ENCODE measurements around the gene GPR78.

The GPR78 gene

DNA sequence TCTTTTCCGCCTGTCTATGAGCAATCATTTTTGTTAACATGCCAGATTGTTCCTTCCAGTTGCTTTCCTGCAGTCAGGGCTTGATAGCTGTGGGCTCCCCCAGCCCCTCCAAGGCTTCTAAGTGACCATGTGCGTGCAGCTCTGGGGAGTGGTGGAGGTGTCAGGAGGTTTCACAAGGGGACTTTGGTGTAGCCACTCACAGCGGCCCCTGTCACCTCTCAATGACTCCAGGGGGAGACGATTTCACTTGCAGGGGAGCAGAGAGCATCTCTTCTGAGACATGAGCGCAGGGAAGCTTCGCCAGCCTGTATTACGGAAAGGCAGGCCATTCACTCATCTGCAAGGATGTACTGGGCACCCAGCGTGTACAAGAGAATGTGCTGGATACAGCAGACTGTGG is 3.1 kb upstream of the GPR78 start:
- POLR2A ChIA-PET = no interaction called here
- Histone ChIP-seq H3K4me1 (ENCODE audit: control insufficient read depth, insufficient read depth, low read length) (no peaks in the 10 kb centered on the region), H3K9me3 (ENCODE audit: control insufficient read depth, insufficient read depth, low read depth, low read length) (no peaks in the 10 kb centered on the region), H3K27ac (ENCODE audit: extremely low read depth, low read depth, low read length) (no peak overlapping the region), H3K36me3 (ENCODE audit: control insufficient read depth in 2 of 2, insufficient read depth in 1 of 2, low read length in 2 of 2) (no peaks in the 10 kb centered on the region), H3K4me3 (ENCODE audit: low read depth, low read length) (no peak overlapping the region)
- TF ChIP-seq, protein P1, sequence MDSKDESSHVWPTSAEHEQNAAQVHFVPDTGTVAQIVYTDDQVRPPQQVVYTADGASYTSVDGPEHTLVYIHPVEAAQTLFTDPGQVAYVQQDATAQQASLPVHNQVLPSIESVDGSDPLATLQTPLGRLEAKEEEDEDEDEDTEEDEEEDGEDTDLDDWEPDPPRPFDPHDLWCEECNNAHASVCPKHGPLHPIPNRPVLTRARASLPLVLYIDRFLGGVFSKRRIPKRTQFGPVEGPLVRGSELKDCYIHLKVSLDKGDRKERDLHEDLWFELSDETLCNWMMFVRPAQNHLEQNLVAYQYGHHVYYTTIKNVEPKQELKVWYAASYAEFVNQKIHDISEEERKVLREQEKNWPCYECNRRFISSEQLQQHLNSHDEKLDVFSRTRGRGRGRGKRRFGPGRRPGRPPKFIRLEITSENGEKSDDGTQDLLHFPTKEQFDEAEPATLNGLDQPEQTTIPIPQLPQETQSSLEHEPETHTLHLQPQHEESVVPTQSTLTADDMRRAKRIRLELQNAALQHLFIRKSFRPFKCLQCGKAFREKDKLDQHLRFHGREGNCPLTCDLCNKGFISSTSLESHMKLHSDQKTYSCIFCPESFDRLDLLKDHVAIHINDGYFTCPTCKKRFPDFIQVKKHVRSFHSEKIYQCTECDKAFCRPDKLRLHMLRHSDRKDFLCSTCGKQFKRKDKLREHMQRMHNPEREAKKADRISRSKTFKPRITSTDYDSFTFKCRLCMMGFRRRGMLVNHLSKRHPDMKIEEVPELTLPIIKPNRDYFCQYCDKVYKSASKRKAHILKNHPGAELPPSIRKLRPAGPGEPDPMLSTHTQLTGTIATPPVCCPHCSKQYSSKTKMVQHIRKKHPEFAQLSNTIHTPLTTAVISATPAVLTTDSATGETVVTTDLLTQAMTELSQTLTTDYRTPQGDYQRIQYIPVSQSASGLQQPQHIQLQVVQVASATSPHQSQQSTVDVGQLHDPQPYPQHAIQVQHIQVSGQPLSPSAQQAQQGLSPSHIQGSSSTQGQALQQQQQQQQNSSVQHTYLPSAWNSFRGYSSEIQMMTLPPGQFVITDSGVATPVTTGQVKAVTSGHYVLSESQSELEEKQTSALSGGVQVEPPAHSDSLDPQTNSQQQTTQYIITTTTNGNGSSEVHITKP (tag by site-specific recombination; IDR thresholded peaks at IDR 0.05) = no peak
- TF ChIP-seq, protein P2, sequence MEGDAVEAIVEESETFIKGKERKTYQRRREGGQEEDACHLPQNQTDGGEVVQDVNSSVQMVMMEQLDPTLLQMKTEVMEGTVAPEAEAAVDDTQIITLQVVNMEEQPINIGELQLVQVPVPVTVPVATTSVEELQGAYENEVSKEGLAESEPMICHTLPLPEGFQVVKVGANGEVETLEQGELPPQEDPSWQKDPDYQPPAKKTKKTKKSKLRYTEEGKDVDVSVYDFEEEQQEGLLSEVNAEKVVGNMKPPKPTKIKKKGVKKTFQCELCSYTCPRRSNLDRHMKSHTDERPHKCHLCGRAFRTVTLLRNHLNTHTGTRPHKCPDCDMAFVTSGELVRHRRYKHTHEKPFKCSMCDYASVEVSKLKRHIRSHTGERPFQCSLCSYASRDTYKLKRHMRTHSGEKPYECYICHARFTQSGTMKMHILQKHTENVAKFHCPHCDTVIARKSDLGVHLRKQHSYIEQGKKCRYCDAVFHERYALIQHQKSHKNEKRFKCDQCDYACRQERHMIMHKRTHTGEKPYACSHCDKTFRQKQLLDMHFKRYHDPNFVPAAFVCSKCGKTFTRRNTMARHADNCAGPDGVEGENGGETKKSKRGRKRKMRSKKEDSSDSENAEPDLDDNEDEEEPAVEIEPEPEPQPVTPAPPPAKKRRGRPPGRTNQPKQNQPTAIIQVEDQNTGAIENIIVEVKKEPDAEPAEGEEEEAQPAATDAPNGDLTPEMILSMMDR (tag by site-specific recombination; IDR thresholded peaks at IDR 0.05) = no peak
- TF ChIP-seq ZNF202 (tag by site-specific recombination; IDR thresholded peaks at IDR 0.05; ENCODE audit: borderline replicate concordance) (no peak), ZNF184 (tag by site-specific recombination; IDR thresholded peaks at IDR 0.05) (no peak), ZNF701 (tag by site-specific recombination; IDR thresholded peaks at IDR 0.05) (no peak), ZBTB20 (tag by site-specific recombination; IDR thresholded peaks at IDR 0.05) (no peak), ZNF248 (tag by site-specific recombination; IDR thresholded peaks at IDR 0.05) (no peak), ZNF274 (IDR thresholded peaks at IDR 0.05; ENCODE audit: low read length) (no peak), ZNF274 (tag by site-specific recombination; IDR thresholded peaks at IDR 0.05; ENCODE audit: borderline replicate concordance) (no peak), ZNF23 (tag by site-specific recombination; IDR thresholded peaks at IDR 0.05; ENCODE audit: borderline replicate concordance) (no peak)
- TF ChIP-seq, protein P3, sequence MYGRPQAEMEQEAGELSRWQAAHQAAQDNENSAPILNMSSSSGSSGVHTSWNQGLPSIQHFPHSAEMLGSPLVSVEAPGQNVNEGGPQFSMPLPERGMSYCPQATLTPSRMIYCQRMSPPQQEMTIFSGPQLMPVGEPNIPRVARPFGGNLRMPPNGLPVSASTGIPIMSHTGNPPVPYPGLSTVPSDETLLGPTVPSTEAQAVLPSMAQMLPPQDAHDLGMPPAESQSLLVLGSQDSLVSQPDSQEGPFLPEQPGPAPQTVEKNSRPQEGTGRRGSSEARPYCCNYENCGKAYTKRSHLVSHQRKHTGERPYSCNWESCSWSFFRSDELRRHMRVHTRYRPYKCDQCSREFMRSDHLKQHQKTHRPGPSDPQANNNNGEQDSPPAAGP (tag by site-specific recombination; IDR thresholded peaks at IDR 0.05) = no peak
- TF ChIP-seq, protein P4, sequence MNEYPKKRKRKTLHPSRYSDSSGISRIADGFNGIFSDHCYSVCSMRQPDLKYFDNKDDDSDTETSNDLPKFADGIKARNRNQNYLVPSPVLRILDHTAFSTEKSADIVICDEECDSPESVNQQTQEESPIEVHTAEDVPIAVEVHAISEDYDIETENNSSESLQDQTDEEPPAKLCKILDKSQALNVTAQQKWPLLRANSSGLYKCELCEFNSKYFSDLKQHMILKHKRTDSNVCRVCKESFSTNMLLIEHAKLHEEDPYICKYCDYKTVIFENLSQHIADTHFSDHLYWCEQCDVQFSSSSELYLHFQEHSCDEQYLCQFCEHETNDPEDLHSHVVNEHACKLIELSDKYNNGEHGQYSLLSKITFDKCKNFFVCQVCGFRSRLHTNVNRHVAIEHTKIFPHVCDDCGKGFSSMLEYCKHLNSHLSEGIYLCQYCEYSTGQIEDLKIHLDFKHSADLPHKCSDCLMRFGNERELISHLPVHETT (tag by site-specific recombination; IDR thresholded peaks at IDR 0.05) = no peak
- TF ChIP-seq, protein P5, sequence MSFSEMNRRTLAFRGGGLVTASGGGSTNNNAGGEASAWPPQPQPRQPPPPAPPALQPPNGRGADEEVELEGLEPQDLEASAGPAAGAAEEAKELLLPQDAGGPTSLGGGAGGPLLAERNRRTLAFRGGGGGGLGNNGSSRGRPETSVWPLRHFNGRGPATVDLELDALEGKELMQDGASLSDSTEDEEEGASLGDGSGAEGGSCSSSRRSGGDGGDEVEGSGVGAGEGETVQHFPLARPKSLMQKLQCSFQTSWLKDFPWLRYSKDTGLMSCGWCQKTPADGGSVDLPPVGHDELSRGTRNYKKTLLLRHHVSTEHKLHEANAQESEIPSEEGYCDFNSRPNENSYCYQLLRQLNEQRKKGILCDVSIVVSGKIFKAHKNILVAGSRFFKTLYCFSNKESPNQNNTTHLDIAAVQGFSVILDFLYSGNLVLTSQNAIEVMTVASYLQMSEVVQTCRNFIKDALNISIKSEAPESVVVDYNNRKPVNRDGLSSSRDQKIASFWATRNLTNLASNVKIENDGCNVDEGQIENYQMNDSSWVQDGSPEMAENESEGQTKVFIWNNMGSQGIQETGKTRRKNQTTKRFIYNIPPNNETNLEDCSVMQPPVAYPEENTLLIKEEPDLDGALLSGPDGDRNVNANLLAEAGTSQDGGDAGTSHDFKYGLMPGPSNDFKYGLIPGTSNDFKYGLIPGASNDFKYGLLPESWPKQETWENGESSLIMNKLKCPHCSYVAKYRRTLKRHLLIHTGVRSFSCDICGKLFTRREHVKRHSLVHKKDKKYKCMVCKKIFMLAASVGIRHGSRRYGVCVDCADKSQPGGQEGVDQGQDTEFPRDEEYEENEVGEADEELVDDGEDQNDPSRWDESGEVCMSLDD (tag by site-specific recombination; IDR thresholded peaks at IDR 0.05) = no peak
- CTCF ChIA-PET = interaction anchor here (1.1 to 1.2 kb wide), 2 partner anchors 9 to 108 kb away, joined by 4 to 5 read pairs; no protein-coding TSS in a partner anchor

DNA sequence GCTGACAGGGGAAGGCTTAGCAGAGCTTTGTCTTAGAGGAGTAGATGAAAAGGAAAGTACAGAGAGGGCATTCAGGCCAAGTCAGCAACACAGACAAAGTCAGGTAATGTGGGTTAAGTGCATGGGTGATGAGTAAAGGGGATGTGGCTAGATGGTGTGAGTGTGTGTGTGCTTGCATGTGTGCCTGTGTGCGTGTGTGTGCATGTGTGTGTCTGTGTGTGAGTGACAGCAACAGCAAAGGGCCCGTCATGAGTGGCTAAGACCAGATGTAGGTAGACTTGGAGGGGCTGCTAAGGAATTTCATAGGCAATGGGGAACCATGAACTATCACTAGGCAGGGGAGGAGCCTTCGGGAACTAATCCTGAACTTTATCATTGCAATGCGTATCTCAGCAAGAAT is 2.2 kb upstream of the GPR78 start:
- H3K36me3 ChIP-seq (ENCODE audit: control insufficient read depth in 2 of 2, insufficient read depth in 1 of 2, low read length in 2 of 2) = no peaks in the 10 kb centered on the region
- TF ChIP-seq YY2 (tag by site-specific recombination; IDR thresholded peaks at IDR 0.05) = no peak
- TF ChIP-seq ZNF324 (tag by site-specific recombination; IDR thresholded peaks at IDR 0.05) = no peak
- TF ChIP-seq, protein P6, sequence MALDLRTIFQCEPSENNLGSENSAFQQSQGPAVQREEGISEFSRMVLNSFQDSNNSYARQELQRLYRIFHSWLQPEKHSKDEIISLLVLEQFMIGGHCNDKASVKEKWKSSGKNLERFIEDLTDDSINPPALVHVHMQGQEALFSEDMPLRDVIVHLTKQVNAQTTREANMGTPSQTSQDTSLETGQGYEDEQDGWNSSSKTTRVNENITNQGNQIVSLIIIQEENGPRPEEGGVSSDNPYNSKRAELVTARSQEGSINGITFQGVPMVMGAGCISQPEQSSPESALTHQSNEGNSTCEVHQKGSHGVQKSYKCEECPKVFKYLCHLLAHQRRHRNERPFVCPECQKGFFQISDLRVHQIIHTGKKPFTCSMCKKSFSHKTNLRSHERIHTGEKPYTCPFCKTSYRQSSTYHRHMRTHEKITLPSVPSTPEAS (tag by site-specific recombination; IDR thresholded peaks at IDR 0.05) = peak; percentile 52; the same call in 1 of the 2 replicates
- no peak for TF ChIP-seq ZNF707 (tag by site-specific recombination; IDR thresholded peaks at IDR 0.05)
- H3K9me3 ChIP-seq (ENCODE audit: control insufficient read depth, insufficient read depth, low read depth, low read length) = no peaks in the 10 kb centered on the region
- ChIA-PET POLR2A (no interaction called here), CTCF (interaction anchor here (0.5 to 1.2 kb wide), 4 partner anchors 8 to 109 kb away, joined by 3 to 5 read pairs (median 4); no protein-coding TSS in a partner anchor)
- no peaks in the 10 kb centered on the region for H3K4me1 ChIP-seq (ENCODE audit: control insufficient read depth, insufficient read depth, low read length)
- no peak overlapping the region for H3K4me3 ChIP-seq (ENCODE audit: low read depth, low read length)
- no peak overlapping the region for H3K27ac ChIP-seq (ENCODE audit: extremely low read depth, low read depth, low read length)

Measured in HEK293 (cell line).